ENCODE measurements around the gene SLC17A6. TPM values are rescaled to one million over a fixed set of nuclear protein-coding genes. Genes with fewer than 3 reads are reported as not detected.

SLC17A6 gene
- total RNA-seq, 1 donor from 2014 or later, result not detected

DNA sequence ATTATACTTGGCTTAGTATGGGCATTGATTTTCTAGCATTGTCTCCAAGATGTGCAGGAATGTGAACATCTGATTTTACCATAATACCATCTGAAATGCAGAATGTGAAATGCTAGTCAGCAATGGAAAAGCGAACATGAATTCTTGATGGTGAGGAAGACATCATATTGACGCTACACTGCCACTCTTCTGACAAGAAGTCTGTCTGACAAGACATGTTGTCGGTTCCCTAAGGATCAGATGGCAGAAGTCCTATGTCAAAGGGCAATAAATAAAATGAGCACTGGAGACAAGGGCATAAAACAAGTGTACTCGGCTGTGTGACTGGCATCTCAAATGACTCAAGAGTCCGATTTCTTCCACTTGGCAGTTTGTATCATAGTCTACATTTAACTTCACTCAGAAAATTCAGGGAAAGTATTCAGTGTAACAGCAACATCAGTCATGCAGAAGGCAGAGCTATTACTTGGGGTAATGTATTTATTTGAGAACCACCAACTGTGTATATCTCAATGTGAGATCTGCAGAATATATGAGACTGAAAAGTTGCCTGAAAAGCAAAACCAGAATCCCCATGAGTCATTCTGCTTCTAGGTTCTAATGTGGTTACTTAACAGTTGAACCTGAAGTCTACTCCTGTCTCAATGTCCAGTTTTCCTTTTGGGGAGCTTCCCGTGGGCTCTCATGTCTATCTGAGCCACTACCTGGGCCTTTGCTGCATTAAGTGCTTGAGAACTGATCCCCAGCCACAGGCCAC lies 51.5 kb downstream of the SLC17A6 start:
- DNase-seq (ENCODE audit: extremely low read depth, low read depth, low spot score), result no peak

DNA sequence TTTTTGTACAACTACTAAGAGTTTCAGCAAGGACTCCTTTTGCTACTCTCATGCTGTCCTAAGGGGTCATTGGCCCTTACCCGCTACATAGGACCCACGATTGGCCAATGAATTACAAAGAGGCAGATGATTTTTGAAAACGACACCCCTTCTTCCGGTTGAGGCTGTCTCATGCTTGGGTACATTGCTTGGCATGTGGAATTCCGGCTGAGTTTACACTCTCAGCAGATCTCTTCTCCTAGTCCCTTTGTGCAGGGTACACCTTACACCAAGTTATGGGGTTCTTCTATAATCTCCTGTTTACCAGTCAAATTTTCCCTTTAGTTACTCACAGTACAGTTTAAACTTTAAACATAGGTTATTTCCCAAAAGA lies 52.1 kb downstream of the SLC17A6 start:
- no peak for DNase-seq (ENCODE audit: extremely low read depth, low read depth, low spot score)

DNA sequence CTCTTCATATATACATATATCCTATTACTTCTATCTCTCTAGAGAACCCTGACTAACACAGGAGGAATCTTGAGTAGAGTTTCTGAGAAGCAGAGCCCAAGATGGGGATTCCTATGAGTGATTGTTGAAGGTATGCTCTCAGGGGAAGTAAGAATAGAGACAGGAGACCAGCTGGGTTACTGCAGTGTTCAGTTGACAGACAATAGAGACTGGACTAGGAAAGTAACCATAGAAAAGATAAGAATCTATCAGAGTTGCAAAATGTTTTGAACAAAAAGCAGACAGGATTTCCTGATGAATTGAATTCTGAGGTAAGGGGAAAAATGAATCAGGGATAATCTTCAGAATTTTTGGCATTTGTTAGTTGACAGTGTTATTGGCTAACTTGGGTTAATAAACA lies 54.4 kb downstream of the SLC17A6 start:
- DNase-seq (ENCODE audit: extremely low read depth, low read depth, low spot score), result no peak

DNA sequence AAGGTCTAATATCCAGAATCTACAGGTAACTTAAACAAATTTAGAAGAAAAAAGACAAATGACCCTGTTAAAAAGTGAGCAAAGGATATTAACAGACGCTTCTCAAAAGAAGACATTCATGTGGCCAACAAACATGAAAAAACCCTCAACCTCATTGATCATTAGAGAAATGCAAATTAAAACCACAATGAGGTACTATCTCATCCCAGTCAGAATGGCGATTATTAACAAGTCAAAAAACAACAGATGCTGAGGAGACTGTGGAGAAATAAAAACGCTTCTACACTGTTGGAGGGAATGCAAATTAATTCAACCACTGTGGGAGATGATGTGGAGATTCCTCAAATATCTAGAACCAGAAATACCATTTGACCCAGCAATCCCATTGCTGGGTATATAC lies 67.2 kb downstream of the SLC17A6 start:
- DNase-seq (ENCODE audit: extremely low read depth, low read depth, low spot score), result no peak

DNA sequence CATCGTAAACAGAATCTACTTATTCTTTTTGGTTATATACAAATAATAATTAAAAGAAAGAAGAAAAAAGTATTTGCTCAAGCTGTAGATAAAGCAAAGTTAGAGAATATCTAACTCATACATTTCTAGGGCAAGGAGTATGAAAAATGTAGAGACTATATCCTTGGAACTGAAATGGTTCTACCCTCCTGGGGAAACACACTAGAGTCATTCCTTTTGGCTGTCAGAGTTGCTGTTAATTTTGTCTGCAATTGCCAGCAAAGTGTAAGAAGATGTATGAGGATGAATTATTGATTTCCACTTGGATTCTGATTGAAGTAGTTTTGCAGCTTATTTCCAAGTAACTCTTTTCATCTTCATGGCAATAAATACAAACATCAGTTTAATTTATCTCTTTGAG lies 69.1 kb downstream of the SLC17A6 start:
- no peak for DNase-seq (ENCODE audit: extremely low read depth, low read depth, low spot score)

DNA sequence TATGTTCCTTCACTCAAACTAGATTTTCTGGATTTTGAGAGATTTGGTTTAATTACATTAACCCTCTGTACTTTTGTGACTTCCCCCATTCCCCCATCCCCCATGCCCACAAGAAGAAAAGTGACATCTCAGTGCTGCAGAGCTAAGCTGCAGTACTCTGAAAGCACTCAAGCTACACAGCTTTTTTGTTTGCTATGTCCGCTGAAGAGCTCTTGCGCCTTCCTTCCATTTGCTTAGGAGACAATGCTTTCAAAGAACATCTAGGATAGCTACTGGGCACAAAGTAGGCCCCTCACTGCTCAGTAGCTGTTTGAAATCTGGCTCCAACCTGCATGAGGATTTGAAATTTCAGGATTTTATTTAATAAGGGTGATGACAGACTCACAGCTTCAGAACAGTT lies 69.7 kb downstream of the SLC17A6 start:
- DNase-seq (ENCODE audit: extremely low read depth, low read depth, low spot score), result no peak

DNA sequence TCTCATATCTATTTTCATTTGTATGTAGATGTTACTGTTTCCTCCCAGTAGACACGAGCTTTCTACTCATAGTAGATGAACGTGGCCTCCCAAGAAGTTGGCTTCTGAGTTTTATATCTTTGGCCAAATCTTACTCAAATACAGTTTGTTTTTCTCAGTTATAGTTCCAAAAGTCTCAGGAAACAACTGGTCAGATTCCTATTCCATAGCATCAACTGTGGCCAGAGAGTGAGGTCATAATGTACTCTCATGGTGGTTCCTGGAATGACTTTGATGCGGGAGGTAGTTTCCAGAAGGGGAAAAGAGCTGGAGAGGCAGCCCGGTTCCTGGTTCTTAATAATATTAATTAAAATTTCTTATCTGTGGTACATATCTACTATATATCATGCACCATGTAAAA lies 77.3 kb downstream of the SLC17A6 start:
- DNase-seq (ENCODE audit: extremely low read depth, low read depth, low spot score), result no peak

DNA sequence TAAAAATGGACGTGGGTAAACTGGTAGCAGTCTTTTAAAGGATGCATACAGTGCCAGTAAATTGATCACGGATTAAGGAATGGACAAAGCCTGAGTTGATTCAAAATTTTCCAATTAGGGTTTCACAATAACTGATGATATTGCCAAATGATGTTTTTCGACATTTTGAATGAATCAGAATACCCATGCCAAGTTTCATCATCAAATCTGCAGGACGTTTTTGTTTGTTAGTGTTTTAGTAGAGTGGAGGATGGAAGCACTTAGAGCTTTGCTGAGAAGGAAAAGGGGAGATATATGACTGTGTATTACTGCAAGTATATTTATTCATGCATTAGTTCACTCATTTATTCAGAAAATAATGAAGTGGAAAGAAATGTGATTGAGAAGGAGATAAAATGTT lies 78.3 kb downstream of the SLC17A6 start:
- no peak for DNase-seq (ENCODE audit: extremely low read depth, low read depth, low spot score)

DNA sequence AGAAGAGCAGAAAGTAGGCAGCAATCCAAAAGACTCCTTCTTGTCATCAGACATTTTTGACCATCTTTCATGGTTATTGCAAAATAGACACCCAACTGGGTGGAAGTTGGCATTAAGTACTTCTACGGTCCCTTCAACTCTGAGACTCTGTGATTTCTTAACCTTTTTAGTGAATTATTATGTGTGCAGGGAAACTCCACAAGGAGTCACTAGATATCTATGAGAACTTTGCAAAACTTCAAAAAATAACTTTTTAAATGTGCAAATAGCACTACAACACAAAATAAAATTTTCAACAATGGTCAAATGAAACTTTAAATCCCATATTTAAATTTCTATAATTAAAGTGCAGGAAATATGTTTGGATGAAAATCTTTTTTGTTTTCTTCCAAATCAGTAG lies 88.7 kb downstream of the SLC17A6 start:
- DNase-seq (ENCODE audit: extremely low read depth, low read depth, low spot score), result no peak

Other genes starting within 250 kb of the SLC17A6 start
- 0.35 and 0.58 TPM in 2 replicates for gene ANO5, start 145.3 kb upstream of the SLC17A6 start, total RNA-seq

Data from glomerular endothelial cell (primary cell).